ENCODE measurements around the gene KCNIP4.
A peak's percentile ranks its signal among the peaks of the same experiment; 100 is the strongest.

The KCNIP4 gene

GRCh38 chr4:20916106-20916505, 1032.5 kb downstream of the KCNIP4 start:
- no peak for DNase-seq

DNA sequence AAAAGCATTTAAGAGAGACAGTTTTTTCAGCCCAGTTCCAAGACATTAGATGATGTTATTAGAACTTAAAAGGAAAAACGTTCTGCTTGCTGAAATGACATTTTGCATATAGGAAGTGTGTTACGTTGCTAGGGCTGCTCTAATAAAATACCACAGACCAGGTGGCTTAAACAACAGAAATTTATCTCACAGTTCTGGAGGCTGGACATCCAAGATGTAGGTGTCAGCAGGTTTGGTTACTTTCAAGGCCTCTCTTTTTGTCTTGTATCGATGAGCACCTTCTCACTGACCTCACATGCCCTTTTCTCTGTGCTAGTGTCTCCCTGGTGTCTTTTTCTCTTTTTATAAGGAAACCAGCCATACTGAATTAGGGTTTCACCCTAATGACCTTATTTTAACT, 1043.6 kb downstream of the KCNIP4 start:
- no peak for DNase-seq

DNA sequence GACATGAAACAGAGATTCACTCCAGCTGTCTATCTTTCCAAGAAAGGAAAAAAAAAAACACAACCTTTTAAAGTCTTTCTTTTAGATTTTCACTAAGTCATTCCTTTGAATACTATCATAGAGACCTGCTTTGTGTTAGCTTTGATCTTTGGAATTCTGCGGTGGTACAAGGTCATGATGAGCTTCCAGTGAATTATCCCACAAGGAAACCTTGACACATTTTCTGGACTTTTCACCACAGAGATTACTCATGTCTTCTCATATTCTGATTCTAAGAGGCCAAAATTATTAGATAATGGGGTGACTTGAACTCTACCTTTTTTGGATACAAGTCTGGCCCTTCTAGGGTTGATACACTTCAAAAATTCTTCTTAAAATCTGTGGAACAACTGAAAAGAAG, 1046.7 kb downstream of the KCNIP4 start:
- DNase-seq, result no peak

DNA sequence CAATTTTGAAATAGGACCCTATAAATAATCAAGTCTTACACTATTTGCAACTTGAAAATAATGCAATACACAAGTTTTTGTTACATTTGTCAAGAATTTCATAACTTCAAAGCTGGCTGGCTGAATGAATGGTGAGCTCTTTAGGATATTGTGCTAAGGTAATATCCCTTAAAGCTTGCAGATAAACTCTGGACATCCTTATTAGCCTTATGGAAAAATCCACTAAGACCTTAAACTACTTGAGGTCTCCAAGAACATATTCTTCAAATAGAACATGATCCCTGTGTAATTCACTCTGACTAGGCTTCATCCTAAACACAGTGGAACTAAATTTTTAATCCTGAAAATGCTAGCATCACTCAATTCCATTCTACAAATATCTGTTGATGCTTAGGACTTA, 1049.0 kb downstream of the KCNIP4 start:
- DNase-seq, result no peak

DNA sequence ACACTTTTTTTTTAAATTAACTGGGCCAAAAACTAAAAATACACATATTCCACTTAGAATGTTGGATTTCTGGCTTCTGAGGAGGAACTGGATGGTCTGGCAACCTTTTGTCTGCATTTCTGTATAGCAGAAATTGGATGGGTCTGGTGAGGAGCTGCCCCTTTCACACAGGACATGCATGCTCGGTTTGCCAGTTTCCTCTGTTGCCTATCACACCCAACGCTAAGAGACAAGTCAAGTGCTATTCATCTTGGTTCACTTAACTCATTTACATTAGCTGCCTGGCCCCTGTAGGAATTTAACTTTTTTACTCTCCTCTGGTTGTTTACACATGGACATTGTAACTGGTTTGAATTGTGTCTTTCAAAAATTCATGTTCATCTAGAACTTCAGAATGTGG, 1052.6 kb downstream of the KCNIP4 start:
- no peak for DNase-seq

DNA sequence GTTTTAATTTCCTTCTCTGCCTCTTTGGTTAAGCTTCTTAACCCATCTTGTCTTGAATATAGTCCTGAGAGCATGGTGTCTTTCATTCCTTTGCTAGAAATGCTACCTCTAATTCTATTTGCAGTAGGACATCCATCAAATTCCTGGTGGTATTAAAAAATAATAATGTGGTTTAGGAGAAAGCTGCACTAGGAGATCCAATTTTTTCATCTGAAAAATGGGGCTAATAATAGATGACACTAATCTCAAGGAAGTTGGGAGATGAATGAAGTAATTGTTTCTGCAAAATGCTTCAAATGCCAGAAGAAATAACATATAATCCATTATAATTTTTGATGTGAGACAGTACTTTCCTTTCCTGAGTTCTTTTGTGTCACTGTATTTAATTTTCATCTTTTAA, 1053.4 kb downstream of the KCNIP4 start:
- no peak for DNase-seq

- no peak for DNase-seq
These were observed 1057.8 kb downstream of the KCNIP4 start for GRCh38 chr4:20890761-20891160.

GRCh38 chr4:20889901-20890300, 1058.7 kb downstream of the KCNIP4 start:
- DNase-seq, result no peak

DNA sequence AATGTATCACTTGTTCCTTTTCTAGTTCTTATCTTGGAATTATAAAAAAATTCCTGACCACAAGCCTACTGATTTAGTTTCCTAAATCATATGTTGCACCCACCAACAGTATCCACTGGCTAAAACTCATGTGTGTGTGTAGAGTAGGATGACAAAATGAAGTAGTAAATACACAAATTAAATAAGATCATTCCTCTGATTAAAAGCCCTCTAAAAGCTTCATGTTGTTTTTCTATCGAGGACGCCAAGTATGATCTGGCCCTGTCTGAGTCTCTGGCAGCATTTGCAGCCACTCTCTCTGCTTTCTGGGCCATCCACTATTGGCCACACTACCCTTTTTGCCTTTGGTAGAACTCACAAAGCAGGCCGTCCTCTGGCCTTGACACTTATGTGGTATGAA, 1064.9 kb downstream of the KCNIP4 start:
- DNase-seq, result no peak

GRCh38 chr4:20883231-20883630, 1065.3 kb downstream of the KCNIP4 start:
- DNase-seq, result no peak

DNA sequence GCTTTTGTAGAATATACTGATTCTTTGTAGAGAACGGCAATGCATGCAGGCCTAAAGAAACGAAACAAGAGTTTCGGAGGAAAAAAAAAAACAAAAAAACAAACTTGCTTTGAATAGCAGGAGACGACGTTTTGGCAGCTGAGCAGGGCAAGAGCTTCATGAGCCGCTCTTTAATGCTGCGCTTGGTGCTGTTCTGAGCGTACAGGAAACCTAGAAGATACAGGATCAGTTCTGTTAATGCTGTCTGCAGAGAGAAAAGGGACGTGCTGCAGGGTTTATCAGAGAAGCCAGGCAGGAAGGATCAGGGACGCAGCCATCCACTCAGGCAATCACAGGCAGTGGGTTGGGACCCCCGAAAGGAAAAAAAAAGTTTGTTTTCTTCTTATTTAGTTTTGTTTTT, 1066.1 kb downstream of the KCNIP4 start:
- DNase-seq, result no peak

- no peak for DNase-seq
These were observed 1066.9 kb downstream of the KCNIP4 start for GRCh38 chr4:20881658-20882057.

GRCh38 chr4:20878806-20879205, 1069.8 kb downstream of the KCNIP4 start:
- no peak for DNase-seq

GRCh38 chr4:20870436-20870835, 1078.1 kb downstream of the KCNIP4 start:
- no peak for DNase-seq

- no peak for DNase-seq
These were observed 1080.5 kb downstream of the KCNIP4 start for GRCh38 chr4:20868108-20868507.

DNA sequence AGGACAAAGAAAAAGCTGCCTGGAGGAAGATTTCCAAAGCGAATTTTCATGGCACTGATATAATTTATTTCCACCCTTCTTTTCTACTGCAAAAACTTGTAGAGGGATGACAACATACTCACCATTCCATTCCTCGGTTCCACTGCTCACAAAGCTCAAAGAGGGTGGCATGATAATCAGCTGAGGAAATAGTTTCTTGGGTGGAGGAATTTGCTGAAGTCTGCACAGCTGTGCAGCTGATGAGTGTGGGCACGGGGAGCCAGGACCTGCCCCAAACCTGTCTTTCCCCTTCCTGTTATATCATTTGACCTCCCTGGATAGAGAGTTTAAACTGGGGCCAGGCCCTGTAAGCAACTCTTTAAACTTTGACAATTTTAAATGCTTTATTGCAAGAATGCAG, 1087.7 kb downstream of the KCNIP4 start:
- DNase-seq, result no peak

GRCh38 chr4:20859097-20859781, 1089.3 kb downstream of the KCNIP4 start:
- no peak for DNase-seq

DNA sequence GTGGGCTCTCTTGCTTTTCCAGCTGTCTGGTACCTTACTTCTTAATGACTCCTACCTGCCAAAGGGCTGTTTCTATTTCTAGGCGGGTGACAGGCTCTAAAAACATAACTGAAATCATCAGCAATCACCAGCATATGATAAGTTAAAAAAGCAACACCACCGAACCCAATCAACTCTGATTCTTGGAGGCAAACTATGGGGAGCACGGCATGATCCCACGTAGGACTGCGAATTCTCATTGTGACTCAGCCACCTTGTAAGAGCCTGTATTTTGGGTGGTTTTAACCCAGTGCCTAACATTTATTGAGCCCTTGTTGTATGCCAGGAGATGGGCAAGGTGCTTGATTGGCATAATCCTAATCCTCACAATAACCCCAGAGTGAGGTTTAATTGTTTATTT, 1091.5 kb downstream of the KCNIP4 start:
- no peak for DNase-seq

DNA sequence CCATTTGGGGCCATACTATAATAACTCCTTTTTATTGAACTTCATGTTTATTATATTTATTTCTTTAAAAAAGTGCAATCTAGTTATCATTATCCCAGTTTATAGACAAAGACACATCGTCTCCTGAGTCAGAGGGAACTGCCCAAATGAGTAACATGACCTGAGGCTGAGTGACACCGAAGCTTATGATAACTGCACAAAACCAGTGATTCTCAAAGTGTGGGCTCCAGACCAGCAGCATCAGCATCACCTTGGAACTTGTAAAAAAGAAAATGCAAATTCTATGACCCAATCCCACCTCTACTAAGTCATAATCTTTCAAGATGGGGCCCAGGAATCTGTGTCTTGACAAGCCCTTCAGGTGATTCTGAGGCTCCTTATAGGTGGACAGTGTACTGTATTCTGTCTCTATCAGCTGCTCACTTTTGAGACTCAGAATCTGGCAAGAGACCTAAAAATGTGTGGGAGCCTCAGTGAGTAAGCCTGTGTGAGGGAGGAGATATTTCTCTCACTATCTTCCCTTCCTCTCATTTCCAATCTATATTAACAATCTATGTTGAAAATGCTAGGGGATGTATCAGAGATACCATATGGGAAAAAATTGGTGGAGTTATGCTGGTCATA, 1101.3 kb downstream of the KCNIP4 start:
- DNase-seq, result no peak

DNA sequence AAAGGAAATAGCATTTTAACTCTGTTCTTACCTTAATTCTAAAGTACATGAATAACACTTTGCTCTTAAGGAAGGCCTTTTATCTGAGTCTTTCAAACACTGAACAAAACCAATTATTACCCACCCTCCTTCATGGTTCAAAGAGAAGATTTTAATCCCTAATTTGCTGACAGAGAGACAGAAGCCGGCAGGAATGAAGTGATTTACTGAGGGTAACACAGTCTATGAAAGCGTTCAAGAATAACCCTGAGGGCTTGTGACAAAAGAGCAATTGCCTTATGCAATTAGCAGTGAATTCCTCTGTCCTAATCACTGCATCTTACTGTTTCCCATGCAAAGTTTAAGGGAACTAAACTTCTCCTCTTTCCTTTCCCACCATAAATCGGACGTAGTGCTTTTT, 1104.3 kb downstream of the KCNIP4 start:
- DNase-seq, result no peak

- peak; percentile 26 for DNase-seq
These were observed 1107.9 kb downstream of the KCNIP4 start for GRCh38 chr4:20840648-20841190.

- peak; percentile 92 for DNase-seq
These were observed 1108.6 kb downstream of the KCNIP4 start for GRCh38 chr4:20839957-20840356.

GRCh38 chr4:20838476-20838875, 1110.1 kb downstream of the KCNIP4 start:
- DNase-seq, result no peak

- DNase-seq, result peak; percentile 15
These were observed 1115.7 kb downstream of the KCNIP4 start for GRCh38 chr4:20832826-20833225.

Measured in fibroblast of skin of abdomen (primary cell).